Measurements from ENCODE around the gene PAPPA2. TPM values are rescaled to one million over a fixed set of nuclear protein-coding genes. Genes with fewer than 3 reads are reported as not detected.

Gene PAPPA2
- total and polyA plus RNA-seq, 9 of the 15 experiments (the other 6 are each of a cell fraction or from before 2014, with no cell fraction given), result 0.01 to 0.15 (median 0.05) TPM; not detected in 2

GRCh38 chr1:176880955-176881595 is 418.1 kb downstream of the PAPPA2 start (continued):
- TF ChIP-seq ARID2 (IDR thresholded peaks at IDR 0.05) (peak; percentile 85), SMAD4 (CRISPR knock-in tag; conservative IDR thresholded peaks at IDR 0.05) (no peak), ZHX1 (conservative IDR thresholded peaks at IDR 0.05; ENCODE audit: low read length) (peak; percentile 76; the same call in 1 of the 2 replicates), HSF4 (CRISPR knock-in tag; IDR thresholded peaks at IDR 0.05; ENCODE audit: borderline replicate concordance) (peak; percentile 41; the same call in 1 of the 2 replicates), TEAD1 (CRISPR knock-in tag; IDR thresholded peaks at IDR 0.05) (no peak), CREM (IDR thresholded peaks at IDR 0.05; ENCODE audit: low read depth) (no peak)

DNA sequence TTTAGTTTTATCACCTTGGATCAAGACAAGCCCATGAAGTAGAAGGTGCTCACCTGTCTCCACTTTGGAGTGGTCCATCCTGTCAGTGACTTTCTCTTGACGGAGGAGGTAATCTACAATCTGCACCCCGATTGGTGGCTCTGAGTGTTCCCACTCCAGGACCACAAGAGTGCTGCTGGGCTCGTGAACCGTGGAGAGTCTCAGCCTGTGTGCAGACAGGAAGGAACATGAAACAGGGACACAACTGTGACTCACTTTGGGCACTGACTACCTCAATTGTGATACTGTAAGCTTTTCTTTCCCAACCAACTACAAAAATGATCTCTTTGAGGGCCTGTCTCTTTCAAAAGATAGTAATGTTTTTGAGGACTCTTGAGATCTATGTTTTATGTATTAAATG is 421.3 kb downstream of the PAPPA2 start:
- no peaks in the 10 kb centered on the region for H3K9me3 ChIP-seq (replicated peaks; ENCODE audit: control insufficient read depth, insufficient read depth, low read depth, low read length)
- peaks cover 13 to 23% of the 10 kb centered on the region in 2 experiments for H3K4me1 ChIP-seq (replicated peaks in 1 of 2; ENCODE audit: control insufficient read depth in 2 of 2, insufficient read depth in 2 of 2, low read length in 2 of 2)
- 35% methylated on average over 4 of the region's 4 CpGs for WGBS (ENCODE audit: insufficient coverage, low coverage, missing lambda C conversion rate)
- ATAC-seq (no peak), DNase-seq (ENCODE audit: extremely low read depth in 1 of 4, low spot score in 3 of 4) (no peak), FAIRE-seq (no peak)
- no peak overlapping the region for H3K4me2 ChIP-seq (ENCODE audit: insufficient read depth, low read length)
- in situ Hi-C loops (cut with MboI), result loop anchor here (5.0 to 10.0 kb wide), 2 partner anchors 327 to 509 kb away; no protein-coding TSS in a partner anchor
- intact Hi-C loops (cut with micrococcal nuclease), result no loop called here
- BruUV-seq (replicated peaks), result no TSS peak
- no peaks in the 10 kb centered on the region for H3K9me1 ChIP-seq (ENCODE audit: control insufficient read depth, insufficient read depth, low read length)
- no peaks in the 10 kb centered on the region for H4K20me1 ChIP-seq (replicated peaks; ENCODE audit: control insufficient read depth, insufficient read depth, low read length)
- no peaks in the 10 kb centered on the region; a peak in 1 of 5 replicates for H3K27me3 ChIP-seq (ENCODE audit: control insufficient read depth in 2 of 2, insufficient read depth in 2 of 2, low read length in 2 of 2)
- H3K9ac ChIP-seq (ENCODE audit: insufficient read depth in 1 of 2, low read depth in 2 of 2, low read length in 2 of 2), result no peak overlapping the region
- no peak overlapping the region for H3K27ac ChIP-seq (ENCODE audit: extremely low read depth, low read depth, low read length)
- TF ChIP-seq RBBP5 (IDR thresholded peaks at IDR 0.05; ENCODE audit: borderline replicate concordance, insufficient read depth, low read length, poor library complexity, severe bottlenecking), result no peak
- no peak for TF ChIP-seq ZNF239 (CRISPR knock-in tag; IDR thresholded peaks at IDR 0.05)
- no peak for TF ChIP-seq NFIC (IDR thresholded peaks at IDR 0.05)
- TF ChIP-seq TEAD2 (tag; IDR thresholded peaks at IDR 0.05), result no peak
- TF ChIP-seq EP400 (IDR thresholded peaks at IDR 0.05), result no peak
- TF ChIP-seq ESRRA (IDR thresholded peaks at IDR 0.05; ENCODE audit: borderline replicate concordance, low read depth), result no peak
- TF ChIP-seq PHF21A (IDR thresholded peaks at IDR 0.05; ENCODE audit: borderline replicate concordance, low read depth), result no peak
- TF ChIP-seq CREM (IDR thresholded peaks at IDR 0.05; ENCODE audit: low read depth), result no peak
- H3K36me3 ChIP-seq (ENCODE audit: control insufficient read depth, insufficient read depth, low read length), result no peaks in the 10 kb centered on the region
- POLR2A ChIA-PET, result no interaction called here
- CTCF ChIA-PET (ENCODE audit: low intra/inter-chr PET ratio), result no interaction called here
- H3K79me2 ChIP-seq (ENCODE audit: control insufficient read depth, insufficient read depth, low read length), result no peaks in the 10 kb centered on the region
- no peak overlapping the region for H3K4me3 ChIP-seq
- H2AFZ ChIP-seq (ENCODE audit: low read depth, low read length), result no peak overlapping the region
